Activated CD4-positive, CD25-positive, alpha-beta regulatory T cell treated with anti-CD3 and anti-CD28 coated beads, Interleukin-2, amount 50 U/mL, for 16 hours (primary cell): ENCODE data around the gene EPHB2.

Experiments used
- DNase-seq: peaks from one replicate; pipeline ENCODE4 v3.0.0-alpha.2; 2020; ENCODE audit warnings: low read depth, low spot score

The EPHB2 gene

DNA sequence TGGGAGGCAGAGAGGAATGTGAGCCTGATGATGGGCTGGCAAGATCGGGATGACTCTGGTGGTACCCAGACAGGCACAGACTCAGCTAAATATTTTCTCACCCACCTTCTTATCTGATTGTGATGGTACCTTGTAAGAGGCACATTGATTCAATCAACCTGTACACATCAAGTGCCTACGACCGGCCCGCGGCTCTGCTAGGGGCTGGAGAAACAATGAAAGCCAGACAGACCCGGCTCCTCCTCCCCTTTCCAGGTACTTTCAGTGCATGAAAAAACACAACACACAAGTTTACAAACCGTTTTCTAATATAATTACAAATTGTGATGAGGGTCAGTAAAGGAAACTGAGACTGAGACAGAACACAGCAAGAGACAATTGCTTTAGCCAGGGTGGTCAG, 147.0 kb downstream of the EPHB2 start:
- DNase-seq, result no peak

DNA sequence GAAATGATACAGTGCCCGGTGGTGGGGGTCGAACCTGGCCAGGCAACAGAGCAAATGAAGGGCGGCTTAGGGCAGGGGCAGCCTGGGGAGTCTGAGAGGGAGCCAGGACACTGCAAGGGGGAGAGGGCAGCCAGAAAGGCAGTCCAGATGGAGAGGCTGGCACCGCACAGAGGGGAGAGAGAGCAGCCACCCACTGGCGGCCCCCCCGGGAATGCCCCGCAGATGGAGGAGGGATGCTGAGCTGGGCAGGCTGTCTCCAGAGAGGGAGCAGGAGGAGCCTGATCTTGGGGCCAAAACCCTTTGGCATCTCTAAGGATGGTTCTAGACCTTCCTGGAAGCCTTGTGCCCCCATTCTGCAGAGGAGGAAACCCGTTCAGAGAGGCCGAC, 149.8 kb downstream of the EPHB2 start:
- no peak for DNase-seq

- DNase-seq, result no peak
These were observed 150.3 kb downstream of the EPHB2 start for GRCh38 chr1:22860883-22861385.

GRCh38 chr1:22861764-22862440, 151.3 kb downstream of the EPHB2 start:
- DNase-seq, result no peak

- no peak for DNase-seq
These were observed 152.1 kb downstream of the EPHB2 start for GRCh38 chr1:22862752-22863151.

DNA sequence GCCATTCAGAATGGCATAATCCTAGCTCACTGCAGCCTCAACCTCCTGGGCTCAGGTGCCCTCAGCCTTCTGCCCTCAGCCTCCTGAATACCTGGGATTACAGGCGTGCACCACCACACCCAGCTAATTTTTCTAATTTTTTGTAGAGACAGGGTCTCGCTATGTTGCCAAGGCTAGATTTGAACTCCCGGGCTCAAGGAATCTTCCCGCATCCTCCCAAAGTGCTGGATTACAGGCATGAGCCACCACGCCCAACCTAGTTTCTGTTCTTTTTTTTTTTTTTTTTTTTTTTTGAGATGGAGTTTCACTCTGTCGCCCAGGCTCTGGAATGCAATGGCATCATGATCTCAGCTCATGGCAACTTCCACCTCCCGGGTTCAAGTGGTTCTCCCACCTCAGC, 153.1 kb downstream of the EPHB2 start:
- DNase-seq, result no peak

DNA sequence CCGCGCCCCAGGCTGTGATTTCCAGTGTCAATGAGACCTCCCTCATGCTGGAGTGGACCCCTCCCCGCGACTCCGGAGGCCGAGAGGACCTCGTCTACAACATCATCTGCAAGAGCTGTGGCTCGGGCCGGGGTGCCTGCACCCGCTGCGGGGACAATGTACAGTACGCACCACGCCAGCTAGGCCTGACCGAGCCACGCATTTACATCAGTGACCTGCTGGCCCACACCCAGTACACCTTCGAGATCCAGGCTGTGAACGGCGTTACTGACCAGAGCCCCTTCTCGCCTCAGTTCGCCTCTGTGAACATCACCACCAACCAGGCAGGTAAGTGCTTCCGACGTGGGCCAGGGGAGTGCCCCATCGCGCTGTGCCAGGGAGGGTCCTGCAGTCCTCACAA, 154.2 kb downstream of the EPHB2 start:
- no peak for DNase-seq

- DNase-seq, result no peak
These were observed 155.1 kb downstream of the EPHB2 start for GRCh38 chr1:22865736-22866135.

GRCh38 chr1:22866868-22867267, 156.2 kb downstream of the EPHB2 start:
- DNase-seq, result no peak

DNA sequence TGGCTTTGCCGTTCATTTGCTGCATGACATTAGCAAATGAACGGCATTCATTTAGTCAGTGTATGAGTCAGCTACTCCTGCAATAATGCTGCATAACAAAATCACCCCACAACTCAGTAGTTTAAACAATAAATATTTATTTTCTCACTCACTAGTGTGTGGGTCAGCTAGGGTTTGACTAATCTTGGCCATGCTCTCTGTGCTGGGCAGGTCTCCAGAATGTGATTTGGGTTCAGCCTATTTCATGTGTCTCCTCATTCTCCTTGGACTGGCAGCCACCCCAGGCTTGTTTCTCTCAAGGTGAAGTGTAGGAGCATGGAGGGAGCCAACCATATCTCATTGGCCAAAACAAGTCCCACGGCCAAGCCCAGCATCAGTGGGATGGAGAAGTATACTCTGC, 157.7 kb downstream of the EPHB2 start:
- DNase-seq, result no peak

DNA sequence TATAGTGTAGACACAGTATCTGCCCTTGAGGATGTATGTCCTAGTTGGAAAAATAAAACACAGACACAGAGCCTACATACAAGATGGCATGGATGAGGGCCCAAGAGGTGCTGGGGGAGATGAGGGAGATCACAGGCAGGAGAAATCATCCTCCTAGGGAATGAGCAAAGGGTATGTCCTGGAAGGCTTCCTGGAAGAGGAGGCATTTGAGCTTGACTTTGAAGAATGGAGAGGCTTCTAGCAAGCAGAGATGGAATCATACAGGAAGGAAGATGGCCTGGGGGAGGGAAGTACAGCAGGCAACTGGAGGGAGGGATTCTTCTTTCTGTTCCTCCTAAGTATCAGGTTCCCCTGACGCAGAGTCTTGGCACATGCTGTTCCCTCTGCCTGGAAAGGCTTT, 158.7 kb downstream of the EPHB2 start:
- no peak for DNase-seq

DNA sequence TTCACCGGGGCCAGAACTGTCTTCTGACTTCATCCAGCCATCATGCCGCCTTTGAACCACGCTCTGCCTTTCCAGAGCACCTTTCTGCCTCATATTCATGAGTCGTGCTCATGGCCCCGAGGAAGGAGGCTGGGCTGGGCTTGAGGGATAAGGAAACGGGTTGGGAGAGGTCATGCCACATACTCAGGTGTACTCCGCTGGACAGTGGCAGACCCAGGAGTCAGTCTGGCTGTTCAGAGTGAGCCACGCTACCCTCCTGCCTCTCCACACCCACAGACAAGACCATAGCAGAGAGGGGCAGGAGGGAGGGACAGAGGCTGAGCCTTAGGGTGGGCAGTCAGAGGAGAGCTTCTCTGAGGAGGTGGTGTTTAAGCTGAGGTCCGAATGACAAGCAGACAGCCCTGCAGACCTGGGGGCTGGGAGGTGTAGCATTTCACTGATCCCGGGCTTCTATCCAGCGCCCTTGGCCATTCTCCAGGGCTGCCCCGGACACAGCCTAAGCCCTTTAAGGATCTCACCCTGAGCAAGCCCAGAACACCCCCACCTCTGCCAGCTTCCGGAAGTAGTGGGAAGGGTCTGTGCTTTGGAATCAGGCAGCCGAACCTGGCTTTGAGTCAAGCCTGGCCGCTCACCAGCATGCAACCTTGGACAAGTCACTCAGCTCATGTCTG, 159.7 kb downstream of the EPHB2 start:
- DNase-seq, result no peak

DNA sequence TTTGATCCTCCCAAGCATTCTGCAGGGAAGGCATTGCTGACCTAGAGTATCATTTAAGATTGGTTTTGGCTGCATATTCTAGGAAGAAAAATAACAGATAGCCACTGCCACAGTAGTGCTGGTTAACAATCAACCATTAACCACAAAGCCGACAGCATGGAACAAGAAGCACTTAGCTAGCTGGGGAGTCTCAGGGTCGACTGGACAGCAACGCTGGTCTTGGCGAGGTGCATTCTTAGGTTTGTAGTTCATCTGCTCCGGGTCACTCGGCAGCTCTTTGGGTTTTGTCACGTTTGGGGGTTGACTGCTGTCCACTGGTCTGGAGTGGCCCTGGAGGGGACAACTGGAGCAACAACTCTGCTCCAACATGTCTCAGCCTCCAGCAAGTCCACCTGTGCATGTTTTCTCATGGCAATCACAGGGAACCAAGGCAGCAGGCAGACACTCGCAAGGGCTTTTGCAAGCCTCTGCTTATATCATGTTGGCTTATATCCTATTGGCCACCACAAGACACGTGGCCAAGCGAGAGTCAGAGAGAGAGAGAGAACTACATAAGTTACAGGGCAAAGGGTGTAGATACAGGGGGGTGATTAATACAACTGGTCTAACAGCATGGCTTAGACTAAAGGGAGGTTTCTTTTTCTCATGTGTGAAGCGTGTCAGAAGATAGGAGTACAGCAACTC, 162.5 kb downstream of the EPHB2 start:
- no peak for DNase-seq

GRCh38 chr1:22874785-22875184, 164.1 kb downstream of the EPHB2 start:
- no peak for DNase-seq

DNA sequence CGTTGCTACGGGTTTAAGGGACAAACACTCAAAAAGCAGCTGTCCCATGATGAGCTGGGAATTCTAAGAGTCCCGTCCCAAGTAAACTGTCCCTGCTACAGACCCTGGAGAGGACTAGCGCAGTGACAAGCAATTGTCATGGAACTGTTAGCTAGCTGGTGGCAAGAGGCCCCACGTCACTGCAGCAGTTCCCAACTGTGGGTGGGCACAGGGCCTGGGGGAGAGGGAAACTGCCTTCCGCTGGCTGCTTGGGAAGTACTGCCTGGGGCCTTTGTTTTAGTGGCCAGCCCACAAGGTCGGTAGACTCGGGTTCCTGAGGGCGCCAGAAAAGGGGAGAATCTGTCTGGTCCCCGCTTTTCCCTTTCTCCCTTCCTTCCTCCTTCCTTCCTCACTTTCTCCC, 164.6 kb downstream of the EPHB2 start:
- DNase-seq, result no peak

GRCh38 chr1:22875841-22876240, 165.2 kb downstream of the EPHB2 start:
- no peak for DNase-seq

- DNase-seq, result no peak
These were observed 165.9 kb downstream of the EPHB2 start for GRCh38 chr1:22876359-22877111.

DNA sequence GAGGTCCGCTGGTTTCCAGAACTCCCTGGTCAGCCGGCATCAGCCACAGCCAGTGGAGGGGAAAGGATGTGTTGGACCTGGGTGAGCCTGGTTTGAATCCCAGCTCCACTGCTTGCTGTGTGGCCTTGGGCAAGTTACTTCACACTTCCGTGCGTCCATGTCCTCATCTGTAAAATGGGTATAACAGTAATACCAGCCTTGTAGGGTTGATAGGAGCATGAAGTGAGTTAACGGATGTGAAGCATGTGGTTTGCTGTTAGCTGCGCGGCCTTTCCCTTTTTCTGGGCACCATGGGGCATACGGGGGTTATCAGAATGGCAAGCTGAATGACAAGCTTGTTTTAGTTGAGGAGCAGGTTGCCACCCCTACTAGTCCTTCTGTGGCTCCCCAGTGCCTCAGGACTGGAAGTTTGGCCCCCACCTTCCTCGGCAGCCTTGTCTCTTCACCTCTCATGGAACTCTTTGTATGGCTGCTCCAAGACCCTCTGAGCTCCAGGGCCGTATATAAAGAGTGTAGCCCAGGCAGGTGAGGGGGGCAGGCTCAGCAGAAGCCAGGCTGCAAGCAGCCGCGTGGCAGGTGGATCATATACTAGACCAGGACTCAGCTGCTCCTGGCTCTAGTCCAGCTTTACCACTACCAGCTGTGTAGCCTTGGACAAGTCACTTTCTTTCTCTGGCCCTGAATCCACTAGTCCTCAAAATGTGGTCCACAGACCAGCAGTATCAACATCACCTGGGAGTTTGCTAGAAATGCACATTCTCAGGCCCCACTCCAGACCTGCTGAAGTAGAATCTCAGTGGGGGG, 166.7 kb downstream of the EPHB2 start:
- DNase-seq, result no peak

DNA sequence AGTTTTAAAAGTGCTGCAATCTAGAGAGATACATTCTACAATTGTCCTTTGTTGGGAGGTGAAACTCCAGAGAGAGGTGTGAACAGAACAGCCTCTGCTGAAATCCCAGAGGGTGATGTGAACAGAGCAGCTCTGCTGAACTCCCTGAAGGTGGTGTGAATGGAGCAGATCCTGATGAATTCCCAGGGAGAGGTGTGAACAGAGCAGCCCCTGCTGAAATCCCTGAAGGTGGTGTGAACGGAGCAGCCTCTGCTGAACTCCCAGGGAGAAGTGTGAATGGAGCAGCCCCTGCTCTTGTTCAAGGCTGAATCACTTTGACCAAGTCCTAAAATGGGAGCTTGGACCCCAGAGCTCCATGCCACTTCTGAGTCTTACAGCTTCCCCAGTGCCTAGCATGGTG, 167.3 kb downstream of the EPHB2 start:
- DNase-seq, result no peak

DNA sequence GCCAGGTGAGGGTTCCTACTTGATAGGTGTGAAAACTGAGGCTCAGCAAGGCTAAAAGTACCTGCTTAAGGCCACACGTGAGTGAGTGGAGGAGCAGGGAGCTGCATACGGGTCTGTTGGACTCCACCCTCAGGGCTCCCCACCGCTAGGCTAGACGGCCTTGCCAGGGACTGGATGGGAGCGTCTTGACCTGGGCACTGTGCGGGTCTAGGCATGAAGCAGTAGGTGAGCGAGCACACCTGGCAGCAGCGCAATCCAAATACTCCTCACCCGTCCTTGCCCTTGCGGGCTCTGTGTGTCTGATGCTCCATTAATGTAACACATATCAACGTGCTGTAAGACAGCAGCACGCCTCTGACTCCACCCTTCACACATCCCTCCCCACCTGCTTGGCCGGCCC, 168.0 kb downstream of the EPHB2 start:
- no peak for DNase-seq

DNA sequence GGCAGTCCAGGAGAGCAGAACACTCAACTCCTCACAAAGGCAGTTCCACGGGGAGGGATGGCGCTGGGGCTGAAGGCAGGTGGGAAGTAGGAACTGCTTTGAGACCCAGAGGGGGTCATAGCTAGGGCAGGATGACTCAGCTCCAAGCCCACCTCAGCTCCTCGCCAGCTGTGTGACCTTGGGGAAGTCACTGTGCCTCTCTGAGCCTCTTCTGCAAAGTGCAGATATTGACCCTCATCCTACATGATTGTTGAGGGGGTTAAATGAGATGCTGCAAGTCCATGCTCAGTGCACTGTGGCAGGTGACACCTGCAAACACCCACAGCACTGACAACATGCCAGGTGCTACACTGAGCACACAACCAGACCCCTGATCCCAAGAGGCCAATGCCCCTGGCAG, 168.8 kb downstream of the EPHB2 start:
- DNase-seq, result no peak
